NCI-H2196 treated with DMSO at 0.1 percent for 48 hours (cell line): ENCODE results near the gene DTNB.
A peak's percentile ranks its signal among the peaks of the same experiment; 100 is the strongest.
"Not testable (repeated sequence)": the region's sequence is repeated elsewhere in the genome, so short reads cannot be mapped to it uniquely, and the experiment has no call there.

Experiments
- DNase-seq: peaks from one replicate; lab custom pipeline; 2025; ENCODE audit not compliant: unreplicated experiment; lab: John Stamatoyannopoulos, UW

DTNB gene

DNA sequence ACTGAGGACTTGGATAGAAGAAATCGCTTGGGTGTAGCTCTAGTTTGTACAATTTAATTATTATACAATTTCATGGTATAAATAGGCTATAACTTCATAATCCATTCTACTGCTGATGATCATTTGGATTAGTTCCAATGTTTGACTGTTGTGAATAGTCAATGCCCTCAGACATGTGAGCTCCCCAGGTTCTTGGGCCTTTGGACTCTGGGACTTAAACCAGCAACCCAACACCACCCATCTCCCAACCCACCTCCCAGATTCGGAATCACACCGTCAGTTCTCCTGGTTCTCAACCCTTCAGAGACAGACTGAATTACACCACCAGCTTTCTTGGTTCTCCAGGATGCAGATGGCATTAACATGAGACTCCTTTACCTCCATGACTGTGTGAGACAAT lies 247.1 kb downstream of the DTNB start:
- DNase-seq = no peak

DNA sequence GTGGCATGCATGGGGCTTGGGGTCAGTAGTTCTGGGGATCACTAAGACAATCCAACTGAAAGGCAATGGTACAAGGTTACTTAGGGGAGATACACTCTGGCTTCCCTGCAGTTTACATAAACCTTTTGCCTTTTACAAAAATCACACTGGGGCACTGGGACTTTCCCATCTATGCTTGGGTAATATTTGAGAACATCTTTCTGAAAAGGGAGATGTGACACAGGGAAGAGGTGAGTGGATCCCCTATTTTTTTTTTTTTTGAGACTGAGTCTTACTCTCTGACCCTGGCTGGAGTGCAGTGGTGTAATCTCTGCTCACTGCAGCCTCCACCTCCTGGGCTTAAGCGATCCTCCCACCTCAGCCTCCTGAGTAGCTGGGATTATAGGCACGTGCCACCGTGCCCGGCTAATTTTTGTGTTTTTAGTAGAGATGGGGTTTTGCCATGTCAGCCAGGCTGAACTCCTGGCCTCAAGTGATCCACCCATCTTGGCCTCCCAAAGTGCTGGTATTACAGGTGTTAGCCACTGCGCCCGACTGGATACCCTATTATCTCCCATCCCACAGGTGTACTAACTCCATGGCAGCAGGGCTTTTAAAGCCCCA lies 248.8 kb downstream of the DTNB start:
- DNase-seq = no peak

DNA sequence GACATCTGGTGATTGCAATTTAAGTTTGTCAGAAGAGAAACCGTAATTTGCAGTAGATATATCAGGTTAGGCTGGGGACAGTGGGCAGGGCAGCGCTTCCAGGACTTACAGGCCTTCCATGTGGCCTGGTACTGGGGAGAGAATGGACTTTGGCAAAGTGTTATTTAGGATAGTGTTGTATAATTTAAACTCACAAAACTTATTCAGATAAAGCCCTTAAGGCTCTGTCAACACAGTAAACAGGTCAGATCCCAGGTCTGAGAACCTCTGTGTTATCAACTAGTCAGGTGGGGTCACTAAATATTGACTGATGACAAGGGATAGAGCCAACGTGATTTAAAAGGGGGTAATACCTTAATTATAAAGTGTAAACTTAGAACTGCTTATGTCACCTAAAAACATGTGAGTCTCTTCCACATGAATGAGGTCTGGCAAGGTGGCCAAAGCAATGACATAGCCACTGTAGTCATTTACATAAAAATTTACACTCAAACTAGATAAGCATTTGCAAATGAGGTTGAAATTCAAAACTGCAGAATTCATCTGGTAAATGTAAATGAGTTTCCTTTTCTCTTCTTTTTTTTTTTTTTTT lies 251.5 kb downstream of the DTNB start:
- DNase-seq = no peak

DNA sequence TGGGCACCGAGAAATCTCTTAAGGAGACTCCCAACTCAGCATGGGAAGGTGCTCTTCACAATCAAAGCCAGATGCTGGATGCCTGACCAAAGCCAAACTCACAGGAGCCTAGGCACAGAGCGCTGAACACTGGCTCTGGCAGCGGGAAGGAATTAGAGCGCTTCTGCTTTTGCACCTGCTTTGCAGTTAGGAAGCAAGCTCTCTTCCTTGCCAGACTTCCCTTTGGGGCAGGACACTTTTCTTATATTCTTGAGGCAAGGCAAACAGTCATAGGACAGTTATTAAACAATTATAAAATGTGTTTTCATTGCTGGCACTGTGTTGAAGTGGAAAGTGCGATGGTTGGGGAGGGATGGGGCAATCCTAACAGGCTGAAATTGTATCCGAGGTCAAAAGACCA lies 252.1 kb downstream of the DTNB start:
- no peak for DNase-seq

DNA sequence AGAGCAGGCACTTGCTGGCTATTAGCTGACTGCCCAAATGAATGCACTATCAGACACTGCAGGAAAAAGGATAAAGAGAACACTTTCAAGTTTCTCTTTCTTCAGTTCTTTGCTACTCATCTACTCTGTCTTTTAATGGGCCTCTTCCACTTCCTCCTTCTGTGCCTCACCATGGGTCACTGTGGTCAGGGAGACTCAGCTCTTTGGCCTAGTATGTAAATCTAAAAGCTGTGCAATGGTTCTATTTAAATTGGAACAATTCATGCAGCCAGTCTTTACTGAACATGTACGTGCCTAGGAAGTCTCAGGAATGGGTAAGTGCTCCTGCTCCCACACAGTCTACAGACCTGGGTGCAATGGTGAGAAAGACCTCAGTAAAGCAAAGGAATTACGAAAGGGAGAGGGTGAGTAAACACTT lies 252.5 kb downstream of the DTNB start:
- DNase-seq = no peak

DNA sequence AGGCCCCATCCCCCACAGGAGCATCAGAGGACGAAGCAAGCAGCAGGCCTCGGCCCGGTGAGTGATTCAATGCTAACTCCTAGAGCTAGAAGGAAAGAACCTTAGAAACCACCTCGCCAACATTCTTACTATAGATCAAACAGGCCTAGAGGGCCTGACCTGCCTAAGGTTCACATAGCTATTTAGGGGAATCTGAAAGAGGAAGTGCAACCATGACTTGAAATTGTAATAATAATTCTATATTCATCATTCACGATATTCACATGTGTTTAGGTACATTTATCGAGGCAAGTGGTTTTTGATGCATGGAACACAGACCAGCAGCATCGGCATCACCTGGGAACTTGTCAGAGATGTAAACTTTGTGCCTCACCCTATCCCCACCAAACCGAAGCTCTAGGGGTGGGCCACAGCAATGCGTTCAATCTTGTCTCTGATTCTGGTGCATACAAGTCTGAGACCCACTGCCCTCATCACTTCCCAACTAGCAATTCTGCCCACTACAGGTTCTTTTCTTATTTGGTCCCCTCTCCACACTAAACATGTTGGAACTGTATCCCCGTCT lies 253.6 kb downstream of the DTNB start:
- DNase-seq = no peak

DNA sequence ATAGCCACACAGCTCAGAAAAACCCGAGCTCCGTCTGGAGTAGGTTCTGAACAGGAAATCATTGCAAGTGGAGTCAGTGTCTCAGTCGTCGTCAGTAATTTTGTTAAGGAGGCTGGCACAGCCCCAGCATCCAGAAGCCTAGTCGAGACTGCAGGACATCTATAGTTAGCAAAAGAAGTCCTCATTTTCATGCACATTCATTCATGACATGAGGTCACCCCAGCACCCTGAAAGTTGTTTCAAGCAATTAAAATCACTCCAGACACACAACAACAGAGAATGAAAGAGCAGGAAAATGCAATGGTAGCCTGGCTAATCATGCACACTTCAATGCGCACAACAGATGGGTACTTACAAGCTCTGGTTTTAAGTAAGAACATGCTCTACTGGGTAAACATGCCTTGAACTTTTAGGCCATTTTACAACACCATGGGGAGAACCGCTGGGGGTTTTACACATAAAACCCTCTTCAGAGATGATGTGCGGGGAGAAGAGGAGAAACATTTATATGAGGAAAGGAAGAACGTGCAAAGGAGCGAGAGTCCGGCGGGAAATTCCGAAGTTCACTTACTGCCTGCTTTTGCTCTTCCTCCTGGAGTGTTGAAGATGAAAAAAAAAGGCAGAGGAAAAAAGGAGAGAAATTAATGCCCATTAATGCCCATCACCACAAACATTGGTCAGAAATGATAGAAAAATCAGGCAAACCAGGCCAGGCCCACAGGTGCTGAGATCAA lies 254.3 kb downstream of the DTNB start:
- DNase-seq = no peak

DNA sequence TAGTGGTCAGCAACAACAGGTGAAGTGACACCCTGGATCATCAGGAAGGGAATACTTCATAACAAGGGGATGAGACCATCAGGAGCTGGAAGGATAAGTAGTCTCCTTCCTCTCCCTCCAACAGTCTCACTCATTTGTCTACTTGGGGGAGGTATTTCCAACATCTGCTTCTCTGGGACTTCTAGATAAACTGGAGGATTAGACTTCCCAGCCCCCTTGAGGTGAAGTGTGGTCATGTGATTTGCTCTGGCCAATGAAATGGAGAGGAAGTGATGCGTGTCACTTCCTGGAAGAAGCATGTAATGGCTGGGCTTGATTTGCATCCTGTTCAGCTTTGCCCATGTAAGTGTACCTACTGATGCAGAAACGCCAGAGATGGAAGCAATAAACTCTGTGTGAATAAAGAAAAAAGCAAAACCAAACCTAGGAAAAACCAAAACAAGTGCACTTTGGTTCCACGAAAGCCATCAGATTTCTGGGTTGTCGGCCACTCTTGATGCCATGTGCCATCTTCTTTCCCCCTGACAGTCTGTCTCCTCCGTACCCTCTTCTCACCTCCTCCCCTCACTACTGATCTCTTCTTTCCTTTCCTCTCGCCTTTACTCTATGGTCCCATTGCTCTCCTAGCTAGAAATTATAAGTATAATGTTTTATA lies 255.5 kb downstream of the DTNB start:
- no peak for DNase-seq

DNA sequence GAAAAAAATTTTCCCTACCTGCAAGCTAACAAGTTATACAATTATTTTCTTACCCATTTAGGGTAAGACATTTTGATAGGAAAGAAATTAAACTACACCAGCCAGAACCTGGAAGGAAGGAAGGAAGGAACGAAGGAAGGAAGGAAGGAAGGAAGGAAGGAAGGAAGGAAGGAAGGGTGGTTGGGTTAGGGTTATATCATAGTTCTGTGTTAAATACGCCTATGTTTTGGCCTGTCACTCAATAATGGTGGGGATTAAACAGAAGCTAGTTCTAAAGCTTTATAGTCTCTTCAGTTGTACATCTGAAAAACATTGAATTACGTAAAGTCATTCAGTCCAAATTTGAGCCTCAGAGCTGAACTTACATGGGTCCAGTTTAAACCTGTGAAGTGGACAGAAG lies 256.7 kb downstream of the DTNB start:
- DNase-seq = no peak

DNA sequence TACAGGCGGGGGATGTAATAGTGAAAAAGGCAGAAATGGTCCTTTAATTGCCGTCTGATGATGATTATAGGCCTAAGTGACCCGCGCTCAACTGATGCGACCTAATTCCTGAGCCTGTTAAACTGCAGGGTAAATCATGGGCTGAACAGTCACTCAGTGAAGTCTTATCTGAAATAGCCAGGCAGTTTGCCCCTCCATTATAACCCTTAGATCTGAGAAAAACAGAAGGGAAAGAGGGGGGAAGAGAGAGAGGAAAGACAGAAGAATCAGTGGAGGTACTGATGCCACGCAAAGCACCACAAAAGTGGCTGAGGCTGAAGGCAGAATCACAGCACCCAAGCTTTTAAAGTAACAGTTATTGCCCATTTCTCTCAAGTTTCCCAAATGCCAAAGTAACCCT lies 258.6 kb downstream of the DTNB start:
- no peak for DNase-seq

DNA sequence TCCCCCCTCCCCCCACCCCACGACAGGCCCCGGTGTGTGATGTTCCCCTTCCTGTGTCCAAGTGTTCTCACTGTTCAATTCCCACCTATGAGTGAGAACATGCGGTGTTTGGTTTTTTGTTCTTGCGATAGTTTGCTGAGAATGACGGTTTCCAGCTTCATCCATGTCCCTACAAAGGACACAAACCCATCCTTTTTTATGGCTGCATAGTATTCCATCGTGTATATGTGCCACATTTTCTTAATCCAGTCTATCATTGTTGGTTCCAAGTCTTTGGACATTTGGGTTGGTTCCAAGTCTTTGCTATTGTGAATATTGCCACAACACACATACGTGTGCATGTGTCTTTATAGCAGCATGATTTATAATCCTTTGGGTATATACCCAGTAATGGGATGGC lies 260.0 kb downstream of the DTNB start:
- not testable (repeated sequence) for DNase-seq

DNA sequence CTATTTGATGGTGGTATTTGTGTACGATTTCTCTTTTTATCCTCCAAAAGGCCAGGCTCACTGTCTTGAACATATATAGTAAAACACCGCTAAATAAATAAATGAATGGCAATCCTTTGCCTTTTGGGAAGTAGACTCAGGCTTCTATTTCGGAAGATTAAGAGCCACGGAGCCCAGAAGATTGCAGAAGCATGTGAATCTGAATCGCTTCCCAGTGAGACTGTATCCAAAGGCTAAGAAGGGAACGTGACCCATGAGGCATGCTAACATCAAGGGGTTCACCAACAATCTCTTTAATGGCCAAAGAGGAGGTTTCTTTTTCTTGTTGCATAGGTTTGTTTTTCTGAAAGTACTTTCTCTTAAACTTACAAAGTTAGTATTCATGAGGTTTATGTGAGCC lies 261.6 kb downstream of the DTNB start:
- DNase-seq = no peak

DNA sequence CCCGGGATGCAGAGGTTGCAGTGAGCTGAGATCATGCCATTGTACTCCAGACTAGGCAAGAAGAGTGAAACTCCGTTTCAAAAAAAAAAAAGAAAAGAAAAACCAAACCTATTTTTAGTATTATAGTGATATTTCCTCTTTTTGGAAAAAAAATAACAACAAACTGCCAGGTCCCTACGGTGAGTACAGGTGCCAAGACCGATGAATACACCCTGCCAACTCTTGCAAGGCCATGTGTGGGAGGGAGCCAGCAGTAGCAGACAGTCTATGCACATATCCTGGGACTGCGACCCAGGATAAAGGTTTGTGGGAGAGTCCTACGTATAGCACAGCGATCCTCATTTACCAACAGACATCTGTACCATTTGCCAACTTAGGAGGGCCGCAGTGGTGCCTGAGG lies 262.1 kb downstream of the DTNB start:
- no peak for DNase-seq

DNA sequence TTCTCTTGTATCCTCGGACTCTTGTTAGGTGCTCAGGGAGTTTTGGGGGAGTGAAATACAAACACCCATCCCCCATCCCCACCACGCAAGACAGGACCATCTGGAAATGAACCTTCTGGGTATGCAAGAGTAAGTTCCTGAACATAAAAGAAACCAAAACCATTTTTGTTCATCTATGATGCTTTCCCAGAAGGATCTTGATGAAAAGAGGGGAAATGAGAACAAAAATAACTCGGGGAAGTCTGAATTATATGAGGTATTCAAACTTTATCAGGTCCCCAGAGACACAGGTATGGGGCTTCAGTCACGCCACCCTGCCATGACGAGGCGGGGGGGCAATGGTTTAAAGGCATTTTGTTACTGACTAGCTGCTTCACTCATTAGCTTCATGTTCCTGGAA lies 263.0 kb downstream of the DTNB start:
- DNase-seq = no peak

DNA sequence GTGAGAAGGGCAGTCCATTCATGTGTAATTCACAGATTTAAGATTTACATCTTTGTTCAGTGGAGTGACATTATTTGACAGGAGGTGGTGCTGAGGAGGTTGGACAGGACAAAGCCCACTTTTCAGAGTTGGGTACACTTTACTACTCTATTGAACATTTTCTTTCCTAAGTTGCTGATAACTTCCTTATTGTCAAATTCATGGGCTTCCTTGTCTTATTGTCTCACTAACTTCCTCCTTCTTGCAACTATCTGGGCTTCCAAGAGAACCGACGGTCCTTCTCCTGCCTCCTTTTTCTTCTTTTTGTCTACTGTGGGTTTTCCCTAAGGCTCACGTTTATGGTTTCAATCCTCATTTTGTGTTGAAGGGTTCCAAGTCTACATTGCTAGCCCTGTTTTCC lies 263.9 kb downstream of the DTNB start:
- no peak for DNase-seq

DNA sequence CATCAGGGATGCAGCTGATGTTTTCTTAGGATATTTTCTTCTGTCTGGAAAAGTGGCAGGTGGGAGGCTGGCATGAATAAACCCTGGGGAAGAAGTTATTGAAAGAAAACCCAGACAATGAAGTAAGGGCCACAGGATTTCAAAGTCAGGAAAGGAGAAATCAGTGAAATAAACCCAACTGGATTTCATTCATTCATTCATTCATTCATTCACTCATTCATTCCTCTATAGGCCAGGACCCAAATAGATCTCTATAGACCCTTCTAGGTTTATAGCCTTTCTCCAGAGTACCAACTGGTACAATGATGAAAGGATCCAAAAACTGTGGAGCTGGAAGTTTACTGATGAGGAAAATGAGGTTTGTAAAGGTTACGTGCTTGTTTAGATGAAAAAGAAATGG lies 264.3 kb downstream of the DTNB start:
- no peak for DNase-seq

DNA sequence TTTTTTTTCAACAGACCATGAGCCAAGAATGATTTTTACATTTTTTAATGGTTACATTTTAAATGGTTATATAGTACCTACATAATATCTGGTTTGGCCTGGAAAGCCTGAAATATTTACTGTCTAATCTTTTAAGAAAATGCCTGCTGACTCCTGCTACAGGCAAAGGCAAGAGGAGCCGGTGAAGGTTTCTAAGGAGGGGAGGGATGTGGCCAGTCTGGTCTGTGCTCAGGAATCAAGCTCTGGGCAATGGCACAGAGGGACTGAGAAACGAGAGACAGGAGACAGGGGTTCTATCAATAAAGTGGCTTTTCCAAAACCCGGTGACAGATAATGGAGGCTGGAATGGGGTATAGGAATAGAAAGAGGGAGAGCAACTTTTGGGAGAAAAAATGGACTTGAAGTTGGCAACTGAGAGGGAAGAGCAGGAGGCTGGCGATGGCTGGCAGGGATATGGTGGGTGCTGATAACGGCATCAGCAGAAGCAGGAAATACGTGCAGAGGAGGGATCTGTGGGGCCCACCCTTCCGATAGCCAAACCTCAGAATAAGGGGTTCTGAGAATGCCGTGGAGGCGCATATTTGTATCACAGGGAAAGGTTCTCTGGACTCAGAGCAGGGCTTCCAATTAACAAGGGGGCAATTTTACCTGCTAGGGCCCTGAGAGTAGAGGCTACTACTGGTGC lies 267.6 kb downstream of the DTNB start:
- DNase-seq = no peak

DNA sequence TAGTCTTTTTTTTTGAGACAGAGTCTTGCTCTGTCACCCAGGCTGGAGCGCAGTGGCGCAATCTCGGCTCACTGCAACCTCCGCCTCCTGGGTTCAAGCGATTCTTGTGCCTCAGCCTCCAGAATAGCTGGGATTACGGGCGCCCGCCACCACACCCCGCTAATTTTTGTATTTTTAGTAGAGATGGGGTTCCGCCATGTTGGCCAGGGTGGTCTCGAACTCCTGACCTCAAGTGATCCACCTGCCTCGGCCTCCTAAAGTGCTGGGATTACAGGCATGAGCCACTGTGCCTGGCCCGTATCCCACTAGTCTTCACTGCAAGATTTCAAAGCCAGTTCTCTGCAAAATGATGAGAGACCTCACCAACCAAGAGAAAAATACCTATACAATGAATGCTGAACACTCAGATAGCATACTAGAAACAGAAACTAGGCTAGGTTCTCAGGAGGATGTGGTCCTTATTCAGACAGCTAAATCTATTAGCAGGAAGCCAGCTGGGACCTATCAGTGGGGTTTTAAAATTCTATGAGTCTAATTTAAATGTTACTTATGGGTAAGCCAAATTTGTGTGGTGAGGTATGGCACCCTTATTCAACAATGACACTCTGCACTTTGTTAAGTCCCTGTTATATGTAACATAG lies 270.1 kb downstream of the DTNB start:
- not testable (repeated sequence) for DNase-seq

DNA sequence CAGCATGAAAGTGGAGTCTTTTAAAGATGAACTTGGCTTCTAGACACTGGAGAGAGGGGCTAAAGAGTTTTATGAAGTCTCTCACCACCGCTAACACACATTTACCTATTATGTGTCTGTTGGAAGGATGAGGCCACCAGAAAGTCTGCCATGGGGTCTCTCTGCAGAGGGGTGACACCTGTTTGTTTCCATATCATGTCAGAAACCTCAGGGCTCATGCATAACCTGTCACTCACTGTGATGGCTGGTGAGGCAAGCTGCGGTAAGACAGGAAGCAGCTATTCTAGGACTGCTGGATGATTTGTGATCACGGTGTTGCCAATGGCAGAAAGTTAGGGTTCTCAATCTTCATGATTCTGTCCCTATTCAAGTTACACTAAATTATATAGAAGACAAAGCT lies 270.9 kb downstream of the DTNB start:
- no peak for DNase-seq

DNA sequence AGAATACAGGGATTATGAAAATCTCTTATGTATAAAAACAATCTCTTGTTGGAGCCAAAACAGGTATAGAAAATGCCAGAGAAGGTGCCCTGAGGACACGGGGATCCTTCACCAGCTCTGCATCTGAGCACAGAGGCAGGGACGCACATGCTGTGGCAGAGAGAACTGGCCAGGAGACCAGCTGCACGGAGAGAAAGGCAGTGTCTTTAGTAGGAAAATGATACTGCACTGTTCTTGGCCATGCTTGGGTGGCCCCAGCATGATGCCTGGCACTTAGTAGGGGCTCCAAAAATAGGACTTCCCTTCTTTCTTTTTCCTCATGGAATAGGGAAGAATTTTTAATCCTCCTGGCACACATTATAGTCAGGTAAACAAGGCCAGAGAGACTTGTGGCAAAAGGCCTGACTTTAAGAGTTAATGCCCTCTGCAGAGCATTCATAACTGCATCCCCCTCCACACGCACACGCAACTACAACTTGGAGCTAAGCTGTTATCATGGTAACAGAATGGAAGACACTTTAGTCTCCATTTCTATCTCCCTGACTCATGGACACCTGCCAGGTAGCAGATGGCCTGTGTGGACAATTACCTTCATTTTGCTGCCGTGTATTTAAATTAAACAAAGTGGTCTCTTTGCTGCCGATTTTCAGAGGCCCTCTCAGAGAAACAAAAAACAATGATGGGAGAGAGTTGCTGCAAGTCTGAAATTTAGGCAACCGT lies 271.9 kb downstream of the DTNB start:
- peak; percentile 18 for DNase-seq
